DMS 273 (cell line): Measurements from ENCODE around the gene COX6A2.

ENCODE experiments used
- DNase-seq: peaks from one replicate; lab custom pipeline; 2025; ENCODE audit not compliant: unreplicated experiment; lab: John Stamatoyannopoulos, UW

COX6A2 gene

DNA sequence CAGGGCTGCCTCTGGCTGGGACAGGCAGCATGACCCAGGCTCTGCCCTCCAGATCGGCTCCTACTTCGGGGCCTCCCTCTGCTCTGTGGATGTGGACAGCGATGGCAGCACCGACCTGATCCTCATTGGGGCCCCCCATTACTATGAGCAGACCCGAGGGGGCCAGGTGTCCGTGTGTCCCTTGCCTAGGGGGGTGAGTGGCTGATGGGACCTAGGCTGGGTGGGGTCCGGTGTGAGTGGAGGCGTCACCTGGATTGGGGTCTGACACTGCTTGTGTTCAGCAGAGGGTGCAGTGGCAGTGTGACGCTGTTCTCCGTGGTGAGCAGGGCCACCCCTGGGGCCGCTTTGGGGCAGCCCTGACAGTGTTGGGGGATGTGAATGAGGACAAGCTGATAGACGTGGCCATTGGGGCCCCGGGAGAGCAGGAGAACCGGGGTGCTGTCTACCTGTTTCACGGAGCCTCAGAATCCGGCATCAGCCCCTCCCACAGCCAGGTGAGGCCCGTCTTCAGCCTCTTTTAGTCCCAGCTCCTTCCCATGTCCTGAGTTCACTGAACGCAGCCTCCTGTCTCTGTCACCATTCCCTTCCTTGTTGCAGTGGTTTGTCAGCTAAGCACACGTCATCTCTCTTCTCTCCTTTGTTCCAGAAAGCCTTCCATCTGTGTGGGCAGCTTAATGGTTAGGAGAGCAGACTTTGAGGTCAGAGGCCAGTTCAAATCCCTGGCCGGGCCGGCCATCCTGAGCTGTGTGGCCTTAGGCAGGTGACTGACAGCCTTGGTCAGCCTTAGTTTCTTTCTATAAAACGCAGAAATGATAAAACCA is 16.9 kb downstream of the COX6A2 start:
- DNase-seq = no peak

DNA sequence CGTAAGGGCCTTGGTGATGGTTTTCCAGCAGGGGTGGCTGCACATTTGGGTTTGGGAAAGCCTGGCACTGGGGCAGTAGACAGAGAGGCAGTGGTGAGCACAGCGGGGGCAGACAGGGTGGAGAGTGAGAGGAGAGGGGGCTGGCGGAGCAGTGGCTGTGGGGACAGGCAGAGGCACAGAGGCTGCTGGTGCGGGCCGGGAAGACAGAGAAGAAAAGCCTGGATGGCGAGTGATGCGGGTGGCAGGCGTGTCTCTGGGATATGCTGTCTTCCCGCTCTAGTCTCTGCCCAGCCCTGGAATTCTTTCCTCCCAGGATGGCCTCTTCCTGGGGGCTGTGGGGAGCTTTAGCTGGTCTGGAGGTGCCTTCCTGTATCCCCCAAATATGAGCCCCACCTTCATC is 18.1 kb downstream of the COX6A2 start:
- DNase-seq = no peak

DNA sequence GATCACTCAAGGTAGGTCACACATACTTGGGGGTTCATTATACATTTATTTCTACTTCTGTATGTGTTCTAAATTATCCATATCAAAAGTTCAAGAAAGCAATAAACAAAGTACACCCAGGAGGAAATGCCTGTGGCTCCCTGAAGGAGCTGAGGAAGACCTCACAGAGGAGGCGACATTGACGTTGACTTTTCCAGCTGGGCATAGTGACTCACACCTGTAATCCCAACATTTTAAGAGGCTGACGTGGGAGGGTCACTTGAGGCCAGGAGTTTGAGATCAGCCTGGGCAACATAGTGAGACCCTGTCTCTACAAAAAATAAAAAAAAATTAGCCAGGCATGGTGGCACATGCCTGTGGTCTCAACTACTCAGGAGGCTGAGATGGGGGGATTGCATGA is 18.7 kb downstream of the COX6A2 start:
- DNase-seq = no peak

DNA sequence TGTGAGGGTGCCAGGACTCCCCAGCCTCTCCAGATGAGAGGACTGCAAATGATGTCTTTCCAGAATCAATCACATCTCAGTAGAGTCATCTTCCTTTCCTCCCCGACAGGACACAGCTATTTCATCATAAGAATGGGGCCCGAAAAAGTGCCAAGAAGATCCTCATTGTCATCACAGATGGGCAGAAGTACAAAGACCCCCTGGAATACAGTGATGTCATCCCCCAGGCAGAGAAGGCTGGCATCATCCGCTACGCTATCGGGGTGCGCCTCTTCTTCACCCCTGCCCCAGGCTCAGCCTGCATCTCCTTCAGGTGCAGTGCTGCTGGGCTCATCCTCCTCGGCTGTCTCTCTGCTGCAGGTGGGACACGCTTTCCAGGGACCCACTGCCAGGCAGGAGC is 20.8 kb downstream of the COX6A2 start:
- DNase-seq = no peak

DNA sequence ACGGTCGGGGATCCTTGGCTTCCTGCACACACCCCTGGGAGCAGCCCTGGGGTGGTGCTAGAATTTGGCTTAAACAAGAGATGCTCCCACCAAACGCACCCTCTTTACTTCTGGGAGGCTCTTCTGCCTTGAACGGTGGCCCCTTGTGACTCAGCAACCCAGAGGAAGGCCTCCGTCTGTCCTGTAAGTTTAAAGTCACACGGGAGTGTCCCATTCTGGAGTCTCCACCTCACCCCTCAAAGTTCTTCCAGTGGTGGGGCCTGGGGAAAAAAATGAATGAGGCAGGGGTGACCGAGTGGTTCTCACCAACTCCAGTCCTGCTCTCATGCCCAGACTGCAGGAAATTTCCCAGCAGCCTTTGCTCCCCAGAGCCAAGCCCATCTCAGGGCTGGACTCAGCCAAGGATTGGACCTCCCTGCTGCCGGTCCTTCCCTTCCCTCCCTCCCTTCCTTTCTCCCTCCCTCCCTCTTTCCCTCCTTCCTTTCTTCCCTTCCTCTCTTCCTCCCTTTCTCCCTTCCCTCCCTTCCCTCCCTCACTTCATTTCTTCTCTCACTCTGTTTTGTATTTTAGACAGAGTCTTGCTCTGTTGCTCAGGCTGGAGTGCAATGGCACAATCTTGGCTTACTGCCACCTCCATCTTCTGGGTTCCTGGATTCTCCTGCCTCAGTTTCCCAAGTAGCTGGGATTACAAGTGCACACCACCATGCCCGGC is 23.7 kb downstream of the COX6A2 start:
- DNase-seq = peak; percentile 35

DNA sequence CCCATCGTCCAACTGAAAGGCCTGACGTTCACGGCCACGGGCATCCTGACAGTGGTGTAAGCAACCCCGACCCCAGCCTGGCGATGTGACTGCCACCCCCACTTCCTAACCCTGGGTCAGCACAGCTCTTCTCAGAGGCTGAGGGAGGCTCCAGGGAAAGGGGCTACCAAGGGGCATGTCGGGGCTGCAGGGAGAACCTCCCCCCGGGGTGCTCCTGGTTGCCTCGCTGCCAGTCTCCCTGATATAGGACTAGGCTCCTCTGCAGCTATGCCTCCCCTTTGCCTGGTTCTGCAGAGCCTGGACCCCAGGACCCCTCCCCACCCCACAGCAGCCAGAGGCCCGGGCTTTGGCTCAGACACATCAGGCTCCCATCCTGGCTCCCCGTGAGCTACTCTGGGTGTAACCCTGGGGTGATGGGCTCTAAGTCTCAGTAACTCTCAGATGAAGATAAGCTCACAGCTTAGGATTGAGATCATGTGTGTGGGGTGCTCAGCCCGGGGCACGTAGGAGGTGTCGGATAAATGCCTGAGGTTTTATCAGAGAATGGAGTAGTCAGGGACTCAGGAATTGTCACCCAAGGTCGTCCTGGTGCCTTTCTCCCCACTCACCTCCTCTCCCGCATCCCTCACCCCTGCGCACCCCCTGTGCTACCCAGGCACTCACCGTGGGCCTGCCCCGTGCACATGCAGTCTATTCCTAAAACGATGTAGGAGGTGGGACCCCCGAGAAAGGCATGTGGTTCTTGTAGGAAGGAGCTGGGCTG is 24.4 kb downstream of the COX6A2 start:
- DNase-seq = no peak

DNA sequence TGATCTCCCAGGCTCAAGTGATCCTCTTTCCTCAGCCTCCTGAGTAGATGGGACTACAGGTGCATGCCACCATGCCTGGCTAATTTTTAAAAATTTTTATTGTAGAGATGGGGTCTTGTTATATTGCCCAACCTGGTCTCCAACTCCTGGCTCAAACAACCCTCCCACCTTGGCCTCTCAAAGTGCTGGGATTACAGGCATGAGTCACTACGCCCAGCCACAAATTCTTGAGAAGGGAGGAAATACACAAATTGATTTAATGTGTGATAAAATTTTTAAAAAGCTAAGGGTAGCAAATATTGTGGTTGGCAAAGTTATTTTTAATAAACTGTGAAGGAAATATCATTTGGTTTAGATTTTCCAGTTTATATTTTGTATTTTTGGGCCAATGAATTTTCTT is 25.5 kb downstream of the COX6A2 start:
- DNase-seq = no peak

DNA sequence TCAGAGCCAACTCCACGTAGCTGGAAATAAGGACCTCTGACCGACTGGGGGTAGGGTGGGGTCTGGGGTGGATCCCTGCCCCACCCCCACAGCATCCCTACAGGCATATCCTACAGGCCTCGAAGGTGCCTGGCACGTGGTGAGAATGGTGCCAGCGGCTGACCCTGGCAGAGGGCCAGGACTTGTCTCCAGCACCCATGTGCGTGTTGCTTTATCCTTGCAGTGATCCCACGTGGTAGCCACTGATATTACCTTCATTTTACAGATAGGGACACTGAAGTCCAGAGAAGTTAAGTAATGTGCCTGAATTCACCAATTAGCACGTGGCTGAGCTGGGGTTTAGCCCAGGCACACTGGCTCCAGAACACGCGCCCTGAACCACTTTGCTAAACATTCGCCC is 26.7 kb downstream of the COX6A2 start:
- DNase-seq = no peak

DNA sequence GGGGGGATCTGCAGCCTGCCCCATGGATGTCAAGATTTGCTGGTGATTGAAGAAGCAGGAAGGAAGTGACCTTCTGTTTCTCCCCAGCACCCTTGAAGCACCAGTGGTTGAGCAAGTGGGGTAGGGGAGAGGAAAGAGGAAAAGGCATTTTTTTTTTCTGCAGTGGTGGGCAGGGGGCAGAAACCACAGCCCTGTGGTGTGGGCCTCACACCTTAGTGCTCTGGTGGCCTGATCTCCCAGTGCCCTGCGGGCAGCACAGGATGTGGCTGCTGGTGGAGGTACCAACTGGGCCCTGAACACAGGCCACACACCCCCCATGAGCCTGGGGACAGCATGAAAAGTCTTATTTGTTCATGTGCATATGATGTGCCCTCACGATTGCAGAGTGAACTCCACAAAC is 28.0 kb downstream of the COX6A2 start:
- no peak for DNase-seq

DNA sequence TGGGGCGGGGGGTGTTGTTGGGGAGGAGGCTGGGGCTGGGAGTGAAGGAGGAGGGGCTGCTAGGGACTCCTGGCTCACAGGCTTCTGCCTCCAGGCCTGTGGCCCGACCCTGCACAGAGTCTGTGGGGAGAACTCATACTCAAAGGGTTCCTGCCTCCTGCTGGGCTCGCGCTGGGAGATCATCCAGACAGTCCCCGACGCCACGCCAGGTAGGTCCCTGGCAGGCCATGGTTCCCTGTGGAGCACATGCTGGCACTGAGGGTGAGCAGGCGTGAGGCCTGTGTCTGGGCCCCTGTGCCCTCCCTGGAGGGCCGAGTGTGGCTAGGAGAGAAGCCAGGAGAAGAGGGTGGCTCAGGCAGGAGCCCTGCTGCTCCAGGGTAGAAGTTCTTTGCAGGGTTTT is 30.5 kb downstream of the COX6A2 start:
- DNase-seq = no peak

DNA sequence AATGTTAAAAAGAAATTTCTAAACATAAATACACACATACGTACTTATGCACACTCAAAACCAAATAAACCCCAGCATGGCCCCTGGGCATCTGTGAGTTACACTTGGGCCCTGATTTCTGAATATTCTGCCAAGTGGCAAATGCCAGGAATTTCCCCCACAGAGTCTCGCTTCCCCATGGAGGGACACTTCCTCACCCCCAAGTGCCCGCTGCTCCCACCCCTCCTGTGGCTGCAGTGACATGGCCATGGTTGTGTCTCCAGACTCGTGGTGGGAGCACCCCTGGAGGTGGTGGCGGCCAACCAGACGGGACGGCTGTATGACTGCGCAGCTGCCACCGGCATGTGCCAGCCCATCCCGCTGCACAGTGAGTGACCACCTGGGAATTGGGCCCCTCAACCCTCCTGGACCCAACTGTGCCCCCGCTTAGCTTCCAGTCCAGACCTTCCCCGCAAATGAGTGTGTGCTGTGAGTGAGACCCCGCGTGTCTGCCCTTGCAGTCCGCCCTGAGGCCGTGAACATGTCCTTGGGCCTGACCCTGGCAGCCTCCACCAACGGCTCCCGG is 31.0 kb downstream of the COX6A2 start:
- DNase-seq = no peak

DNA sequence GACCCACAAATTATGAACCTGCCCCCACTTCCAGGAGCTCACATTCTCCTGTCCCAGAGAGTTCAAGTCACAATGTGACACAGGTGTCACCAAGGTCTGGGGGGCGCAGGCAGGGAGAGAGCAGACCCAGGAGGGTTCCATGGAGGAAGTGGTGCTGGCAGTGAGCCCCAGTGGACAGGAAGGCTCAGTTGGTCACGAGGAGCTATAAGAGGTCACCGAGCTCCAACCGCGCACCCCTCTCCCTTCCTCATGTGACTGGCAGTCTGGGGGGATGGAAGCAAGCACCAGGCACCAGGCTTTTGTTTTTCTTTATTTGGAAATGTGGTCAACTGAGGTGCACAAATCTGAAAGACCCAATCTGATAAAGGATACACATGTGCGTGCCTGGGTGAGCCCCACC is 32.5 kb downstream of the COX6A2 start:
- DNase-seq = no peak

DNA sequence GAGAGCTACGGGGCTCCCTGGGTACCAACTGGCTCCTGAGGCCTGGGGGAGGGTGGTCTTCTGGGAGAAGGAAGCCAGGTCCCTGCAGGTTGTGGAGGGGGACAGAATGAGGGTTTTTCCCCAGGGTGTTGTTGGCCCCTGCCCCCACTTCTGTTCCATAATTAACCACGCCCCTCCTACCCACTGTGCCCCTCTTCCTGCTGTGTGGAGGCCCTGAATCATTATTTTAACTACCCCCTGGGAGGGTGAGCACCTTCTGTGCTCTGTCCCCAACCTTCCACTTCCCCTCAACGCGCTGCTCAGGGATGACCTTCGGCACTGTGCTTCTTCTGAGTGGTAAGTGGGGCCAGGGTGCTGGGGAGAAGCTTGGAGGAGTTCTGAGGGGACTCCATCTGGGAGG is 35.1 kb downstream of the COX6A2 start, which contains the start of gene ITGAD:
Gene ITGAD, plus strand, starts transcription at position 280 of the 400 bp plus-strand sequence. Its CDS starts 26 bp downstream, at position 306.
- DNase-seq = no peak

DNA sequence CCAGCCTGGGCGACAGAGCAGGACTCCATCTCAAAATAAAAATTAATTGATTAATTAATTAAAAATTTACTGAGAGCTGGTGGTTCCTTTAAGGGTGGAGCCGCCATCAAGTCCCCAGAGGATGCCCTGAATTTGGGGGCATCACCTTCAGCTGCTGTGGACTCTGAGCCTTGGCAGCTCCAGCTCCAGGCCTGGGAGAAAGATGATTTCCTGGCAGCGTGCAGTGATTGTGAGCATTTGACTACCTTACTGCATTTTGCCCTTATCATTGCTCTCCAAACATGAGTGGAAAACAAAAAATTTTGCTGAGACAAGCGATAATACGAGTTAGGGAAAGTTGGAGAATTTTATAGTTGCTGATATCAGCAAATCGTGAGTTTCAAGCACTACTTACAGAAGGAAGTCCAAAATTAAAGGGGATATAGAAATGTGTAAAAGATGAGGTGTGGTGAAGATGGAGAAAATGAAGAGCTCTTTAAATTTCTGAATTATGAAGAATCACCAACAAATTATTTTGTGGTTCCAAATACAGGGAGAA is 37.6 kb downstream of the COX6A2 start:
- DNase-seq = no peak

DNA sequence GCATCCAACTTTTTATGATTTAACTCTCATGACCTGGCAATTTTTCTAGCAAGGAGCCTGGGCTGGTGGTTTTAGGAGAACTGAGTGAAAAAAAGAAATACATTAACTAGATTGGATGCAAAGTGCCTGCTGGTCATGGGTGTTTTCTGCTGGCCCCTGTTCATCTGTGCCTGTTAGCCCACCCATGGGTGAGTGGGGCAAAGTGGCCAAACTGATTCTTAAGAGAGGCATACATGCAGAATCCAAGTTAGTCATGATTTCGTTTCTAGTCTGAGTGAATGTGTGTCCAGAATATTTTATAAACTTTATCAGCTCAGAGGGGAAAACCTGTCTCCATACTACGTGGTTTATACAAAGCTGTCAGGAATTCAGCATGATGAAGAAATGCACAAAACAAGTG is 39.6 kb downstream of the COX6A2 start:
- no peak for DNase-seq

DNA sequence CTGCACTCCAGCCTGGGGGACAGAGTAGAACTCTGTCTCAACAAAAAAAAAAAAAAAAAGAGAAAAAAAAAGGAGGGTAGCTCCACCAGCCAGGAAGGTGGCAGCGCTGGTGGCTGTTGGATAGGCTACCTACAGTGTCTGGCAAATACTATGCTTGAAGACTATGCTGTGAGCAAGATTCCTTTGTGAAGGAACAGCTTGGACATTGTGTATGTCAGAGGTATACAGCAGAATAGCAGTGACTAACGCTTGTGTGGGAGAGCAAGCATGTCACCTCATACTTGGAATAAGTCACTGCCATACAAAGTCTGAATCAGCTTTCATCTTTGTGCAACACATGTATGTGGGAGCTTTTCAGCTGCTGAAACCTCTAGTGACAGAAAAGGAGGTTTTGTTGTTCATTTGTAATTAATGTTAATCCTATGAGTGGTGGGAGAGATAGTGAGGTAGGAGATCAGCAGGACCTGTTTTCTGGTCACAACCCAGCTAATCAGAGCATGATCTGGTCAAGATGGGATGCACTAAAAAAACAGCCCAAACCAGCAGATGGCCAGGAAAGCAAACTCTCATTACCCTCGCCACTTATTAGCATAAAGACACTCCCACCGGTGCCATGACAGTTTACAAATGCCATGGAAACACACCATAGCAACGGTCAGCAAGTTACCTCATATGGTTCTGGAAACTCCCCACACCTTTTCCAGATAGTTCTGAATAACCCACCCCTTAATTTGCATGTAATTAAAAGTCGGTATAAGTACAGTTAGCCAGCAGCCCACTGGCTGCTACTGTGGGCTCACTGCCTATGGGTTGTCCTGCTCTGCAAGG is 41.8 kb downstream of the COX6A2 start:
- peak; percentile 92 for DNase-seq

DNA sequence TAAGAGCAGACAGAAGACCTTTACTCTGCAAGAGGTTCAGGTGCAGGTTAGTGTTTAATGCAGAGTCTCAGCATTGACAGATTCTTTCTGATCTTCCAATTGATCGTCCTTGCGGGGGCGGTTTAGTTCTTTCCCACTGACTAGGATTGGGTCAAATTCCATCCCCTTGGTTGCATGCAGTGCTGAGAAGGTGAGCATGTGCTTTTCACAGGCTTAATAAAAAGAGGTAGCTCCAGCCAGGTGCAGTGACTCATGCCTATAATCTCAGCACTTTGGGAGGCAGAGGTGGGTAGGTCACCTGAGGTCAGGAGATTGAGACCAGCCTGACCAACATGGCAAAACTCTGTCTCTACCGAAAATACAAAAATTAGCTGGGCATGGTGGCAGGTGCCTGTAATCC is 42.5 kb downstream of the COX6A2 start:
- DNase-seq = no peak

DNA sequence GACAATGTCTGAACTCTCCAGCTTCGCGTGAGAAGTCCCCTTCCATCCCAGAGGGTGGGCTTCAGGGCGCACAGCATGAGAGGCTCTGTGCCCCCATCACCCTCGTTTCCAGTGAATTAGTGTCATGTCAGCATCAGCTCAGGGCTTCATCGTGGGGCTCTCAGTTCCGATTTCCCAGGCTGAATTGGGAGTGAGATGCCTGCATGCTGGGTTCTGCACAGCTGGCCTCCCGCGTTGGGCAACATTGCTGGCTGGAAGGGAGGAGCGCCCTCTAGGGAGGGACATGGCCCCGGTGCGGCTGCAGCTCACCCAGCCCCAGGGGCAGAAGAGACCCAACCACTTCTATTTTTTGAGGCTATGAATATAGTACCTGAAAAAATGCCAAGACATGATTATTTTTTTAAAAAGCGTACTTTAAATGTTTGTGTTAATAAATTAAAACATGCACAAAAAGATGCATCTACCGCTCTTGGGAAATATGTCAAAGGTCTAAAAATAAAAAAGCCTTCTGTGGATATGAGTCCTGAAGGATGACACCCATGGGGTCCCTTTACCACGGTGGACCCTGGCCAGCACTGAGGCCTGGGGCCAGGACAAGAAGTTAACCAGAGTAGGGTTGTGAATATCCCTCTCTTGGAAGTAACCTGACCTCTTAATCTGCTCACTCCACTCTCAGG is 45.5 kb downstream of the COX6A2 start:
- peak; percentile 85 for DNase-seq

DNA sequence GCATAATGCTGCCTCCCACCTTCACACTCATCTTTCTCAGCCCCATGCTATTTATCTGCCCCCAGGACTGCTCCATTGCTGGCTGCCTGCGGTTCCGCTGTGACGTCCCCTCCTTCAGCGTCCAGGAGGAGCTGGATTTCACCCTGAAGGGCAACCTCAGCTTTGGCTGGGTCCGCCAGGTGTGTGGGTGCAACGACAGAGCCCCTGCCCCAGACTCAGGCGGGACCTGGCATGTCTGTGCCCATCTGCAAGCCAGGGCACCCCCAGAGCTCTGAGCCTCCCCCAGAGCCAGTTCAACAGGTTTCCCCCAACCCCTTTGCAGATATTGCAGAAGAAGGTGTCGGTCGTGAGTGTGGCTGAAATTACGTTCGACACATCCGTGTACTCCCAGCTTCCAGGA is 48.0 kb downstream of the COX6A2 start:
- DNase-seq = no peak
